Upper lobe of left lung (tissue), 6 donors: ENCODE results near the gene CRACDL. TPM values are rescaled to one million over a fixed set of nuclear protein-coding genes. Genes with fewer than 3 reads are reported as not detected.

Source experiments
- ATAC-seq, 2 donors: fragments of 200-7000 bp; cut with Tn5 transposase; one replicate each; pipeline ENCODE4 v1.9.1; 2022; ENCODE audit warnings: mild to moderate bottlenecking in 2 of 2, moderate library complexity in 2 of 2; ENCODE audit not compliant: low FRiP score in 2 of 2
- DNase-seq, 2 donors: peaks; one replicate each; pipeline ENCODE4 v3.0.0-alpha.2; 2019 to 2020
- H3K27ac ChIP-seq, 4 donors: fragments of 200-600 bp; sonication (generic); one replicate each; pipeline ENCODE4 v1.5.1; 2016 to 2019
- H3K27me3 ChIP-seq, 4 donors: fragments of 200-600 bp; sonication (generic); one replicate each; pipeline ENCODE4 v1.5.1; 2017 to 2019
- H3K36me3 ChIP-seq, 4 donors: fragments of 200-600 bp; sonication (generic); one replicate each; pipeline ENCODE4 v1.5.1; 2016 to 2019
- H3K4me1 ChIP-seq, 4 donors: fragments of 200-600 bp; sonication (generic); one replicate each; pipeline ENCODE4 v1.5.1; 2018 to 2019
- H3K4me3 ChIP-seq, 4 donors: fragments of 200-600 bp; sonication (generic); one replicate each; pipeline ENCODE4 v1.5.1; 2017 to 2019; ENCODE audit warnings: mild to moderate bottlenecking in 2 of 4, moderate library complexity in 1 of 4
- H3K9me3 ChIP-seq, 4 donors: fragments of 200-600 bp; sonication (generic); one replicate each; pipeline ENCODE4 v1.5.1; 2018 to 2019
- CTCF ChIP-seq, 6 experiments: fragments of 450-650 bp in 4 of 6; fragments of 200-600 bp in 2 of 6; sonication (generic) in 2 of 6; IDR thresholded peaks; one replicate each; pipeline ENCODE4 v1.5.1; 2016 to 2019; ENCODE audit warnings: antibody characterized with exemption in 6 of 6
- EP300 ChIP-seq, 4 donors: sonication (generic); formaldehyde crosslinking; IDR thresholded peaks; one replicate each; pipeline ENCODE4 v1.5.1; 2017; ENCODE audit warnings: antibody characterized with exemption in 4 of 4, control low read depth in 2 of 4
- POLR2A ChIP-seq, 4 donors: fragments of 450-650 bp; IDR thresholded peaks; one replicate each; pipeline ENCODE4 v1.5.1; 2016 to 2017; ENCODE audit warnings: antibody characterized with exemption in 4 of 4, mild to moderate bottlenecking in 2 of 4
- POLR2AphosphoS5 ChIP-seq, 2 donors: sonication (generic); formaldehyde crosslinking; IDR thresholded peaks; one replicate each; pipeline ENCODE4 v1.5.1; 2017; ENCODE audit warnings: antibody characterized with exemption in 2 of 2
- WGBS, 2 donors: methylation state at CpG; one replicate each; pipeline ENCODE4 v1.1.5; 2017 to 2018; 5-methylcytosine and 5-hydroxymethylcytosine counted together
- total RNA-seq, 6 donors: library from RNA; depleted of rRNA in 4 of 6; stranded (reverse); fragments of >200 nt in 4 of 6; gene quantifications; one replicate each; pipeline versions ENCODE4 v1.1.0 to v1.2.1, GENCODE V29; 2016 to 2021
- donor health status: DM: no; HTN: no; CAD: no; lungs with moderate emphysema.
- donor health status: DM: no; HTN: yes; CAD: no; lungs with severe emphysema.

CRACDL gene
- total RNA-seq, 6 donors from 2014 or later: 14.6 to 33.4 (median 20.2) TPM

DNA sequence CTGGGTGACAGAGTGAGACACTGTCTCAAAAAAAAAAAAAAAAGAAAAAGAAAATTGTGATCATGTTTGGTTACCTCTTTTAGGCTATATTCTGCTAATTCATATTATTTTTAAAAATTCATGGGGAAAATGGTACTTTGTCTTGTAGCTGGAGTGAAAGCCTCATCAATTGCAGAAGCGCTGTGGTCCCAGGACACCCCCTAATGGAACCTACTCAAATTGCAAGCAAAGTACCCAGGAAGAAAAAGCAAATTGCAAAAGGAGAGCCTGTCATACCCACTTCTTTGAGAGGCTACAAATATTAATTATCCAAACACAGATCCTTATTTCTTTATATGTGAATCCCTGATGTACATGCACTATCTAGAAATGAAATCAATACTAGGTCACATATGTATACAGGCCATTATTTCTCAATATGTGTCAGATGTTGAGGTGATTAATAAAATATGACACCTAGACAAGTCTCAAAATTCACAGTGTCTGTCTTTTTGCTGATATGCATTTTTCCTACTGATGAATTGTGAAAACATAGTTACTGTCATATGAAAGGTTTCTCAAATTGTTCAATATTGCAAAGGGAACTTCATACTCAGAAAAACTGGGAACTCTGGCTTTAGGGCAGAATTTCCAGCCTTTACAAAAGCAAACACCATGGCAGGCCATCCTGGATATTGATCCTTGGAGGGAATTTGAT, 12.6 kb downstream of the CRACDL start:
- WGBS, 2 donors: 83 to 86% methylated on average over 1 of the region's 1 CpG
- no peaks in the 10 kb centered on the region for H3K4me1 ChIP-seq
- no peak for DNase-seq
- H3K36me3 ChIP-seq: no peaks in the 10 kb centered on the region
- H3K27me3 ChIP-seq: no peaks in the 10 kb centered on the region
- ATAC-seq: no peak
- no peaks in the 10 kb centered on the region for H3K9me3 ChIP-seq
- H3K27ac ChIP-seq: no peak overlapping the region
- H3K4me3 ChIP-seq: no peak overlapping the region
- TF ChIP-seq CTCF (IDR thresholded peaks at IDR 0.05) (no peak), POLR2AphosphoS5 (IDR thresholded peaks at IDR 0.05) (no peak), POLR2A (IDR thresholded peaks at IDR 0.05) (no peak), EP300 (IDR thresholded peaks at IDR 0.05) (no peak)

DNA sequence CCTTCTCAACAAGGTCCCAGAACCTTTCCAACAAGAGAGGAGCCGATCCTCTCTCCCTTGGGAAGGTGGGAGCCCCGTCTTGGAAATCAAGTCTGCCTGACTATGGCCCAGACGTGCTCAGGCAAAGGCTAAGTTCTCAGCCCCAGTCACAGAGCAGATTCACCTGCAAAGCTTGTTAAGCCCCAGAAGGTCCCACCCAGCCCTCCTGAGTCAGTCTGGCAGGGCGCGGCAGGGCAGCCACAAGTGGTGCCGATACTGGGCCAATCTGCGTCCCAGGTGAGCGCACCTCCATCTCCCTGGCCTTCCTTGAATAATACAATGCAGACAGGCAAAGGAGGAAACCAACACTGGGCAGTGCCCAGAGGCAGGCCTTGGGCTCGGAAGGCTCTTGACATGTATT, 15.0 kb downstream of the CRACDL start:
- DNase-seq: peak in 1 of 2 donors; percentile 38
- TF ChIP-seq POLR2AphosphoS5 (IDR thresholded peaks at IDR 0.05): no peak
- TF ChIP-seq EP300 (IDR thresholded peaks at IDR 0.05): no peak
- TF ChIP-seq CTCF (IDR thresholded peaks at IDR 0.05): no peak
- no peak for TF ChIP-seq POLR2A (IDR thresholded peaks at IDR 0.05)

GRCh38 chr2:98917031-98917471, 19.0 kb downstream of the CRACDL start:
- no peak overlapping the region for H3K27ac ChIP-seq
- TF ChIP-seq POLR2A (IDR thresholded peaks at IDR 0.05) (no peak), CTCF (IDR thresholded peaks at IDR 0.05) (no peak), POLR2AphosphoS5 (IDR thresholded peaks at IDR 0.05) (no peak), EP300 (IDR thresholded peaks at IDR 0.05) (no peak)
- ATAC-seq (no peak), DNase-seq (no peak)
- H3K36me3 ChIP-seq: no peaks in the 10 kb centered on the region
- no peaks in the 10 kb centered on the region for H3K9me3 ChIP-seq
- no peaks in the 10 kb centered on the region for H3K27me3 ChIP-seq
- peaks cover 4 to 20% (median 17%) of the 10 kb centered on the region in 4 donors for H3K4me1 ChIP-seq
- no peak overlapping the region for H3K4me3 ChIP-seq
- WGBS, 2 donors: 46 to 68% methylated on average over 4 of the region's 4 CpGs

More for the DNA sequence above, 15.0 kb downstream of the CRACDL start:
- Histone ChIP-seq H3K9me3 (no peaks in the 10 kb centered on the region), H3K36me3 (no peaks in the 10 kb centered on the region), H3K27me3 (no peaks in the 10 kb centered on the region), H3K4me1 (no peaks in the 10 kb centered on the region), H3K27ac (no peak overlapping the region), H3K4me3 (no peak overlapping the region)
- no peak for ATAC-seq
- 61 to 83% methylated on average over 3 to 9 of the region's 9 CpGs for WGBS, 2 donors

- Histone ChIP-seq H3K4me3 (no peak overlapping the region), H3K27ac (no peak overlapping the region), H3K4me1 (peaks cover 4 to 30% (median 22%) of the 10 kb centered on the region in 4 donors), H3K36me3 (no peaks in the 10 kb centered on the region), H3K9me3 (no peaks in the 10 kb centered on the region), H3K27me3 (no peaks in the 10 kb centered on the region)
- 81 to 89% methylated on average over 3 to 9 of the region's 9 CpGs for WGBS, 2 donors
- TF ChIP-seq EP300 (IDR thresholded peaks at IDR 0.05) (no peak), POLR2AphosphoS5 (IDR thresholded peaks at IDR 0.05) (no peak), POLR2A (IDR thresholded peaks at IDR 0.05) (no peak), CTCF (IDR thresholded peaks at IDR 0.05) (no peak)
- ATAC-seq (no peak), DNase-seq (no peak)
These were observed 20.2 kb downstream of the CRACDL start for GRCh38 chr2:98915751-98916358.
